Stimulated activated CD8-positive, alpha-beta memory T cell treated with anti-CD3 and anti-CD28 coated beads, Interleukin-12 subunit alpha, Interleukin-12 subunit beta, amount 100 ng/mL, for 1 hour (primary cell): ENCODE results near the gene ASCC2.
"Not testable (repeated sequence)": the region's sequence is repeated elsewhere in the genome, so short reads cannot be mapped to it uniquely, and the experiment has no call there.

Source experiments
- DNase-seq: peaks from one replicate; pipeline ENCODE4 v3.0.0-alpha.2; 2020; ENCODE audit warnings: low read depth

Gene ASCC2, protein sequence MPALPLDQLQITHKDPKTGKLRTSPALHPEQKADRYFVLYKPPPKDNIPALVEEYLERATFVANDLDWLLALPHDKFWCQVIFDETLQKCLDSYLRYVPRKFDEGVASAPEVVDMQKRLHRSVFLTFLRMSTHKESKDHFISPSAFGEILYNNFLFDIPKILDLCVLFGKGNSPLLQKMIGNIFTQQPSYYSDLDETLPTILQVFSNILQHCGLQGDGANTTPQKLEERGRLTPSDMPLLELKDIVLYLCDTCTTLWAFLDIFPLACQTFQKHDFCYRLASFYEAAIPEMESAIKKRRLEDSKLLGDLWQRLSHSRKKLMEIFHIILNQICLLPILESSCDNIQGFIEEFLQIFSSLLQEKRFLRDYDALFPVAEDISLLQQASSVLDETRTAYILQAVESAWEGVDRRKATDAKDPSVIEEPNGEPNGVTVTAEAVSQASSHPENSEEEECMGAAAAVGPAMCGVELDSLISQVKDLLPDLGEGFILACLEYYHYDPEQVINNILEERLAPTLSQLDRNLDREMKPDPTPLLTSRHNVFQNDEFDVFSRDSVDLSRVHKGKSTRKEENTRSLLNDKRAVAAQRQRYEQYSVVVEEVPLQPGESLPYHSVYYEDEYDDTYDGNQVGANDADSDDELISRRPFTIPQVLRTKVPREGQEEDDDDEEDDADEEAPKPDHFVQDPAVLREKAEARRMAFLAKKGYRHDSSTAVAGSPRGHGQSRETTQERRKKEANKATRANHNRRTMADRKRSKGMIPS

DNA sequence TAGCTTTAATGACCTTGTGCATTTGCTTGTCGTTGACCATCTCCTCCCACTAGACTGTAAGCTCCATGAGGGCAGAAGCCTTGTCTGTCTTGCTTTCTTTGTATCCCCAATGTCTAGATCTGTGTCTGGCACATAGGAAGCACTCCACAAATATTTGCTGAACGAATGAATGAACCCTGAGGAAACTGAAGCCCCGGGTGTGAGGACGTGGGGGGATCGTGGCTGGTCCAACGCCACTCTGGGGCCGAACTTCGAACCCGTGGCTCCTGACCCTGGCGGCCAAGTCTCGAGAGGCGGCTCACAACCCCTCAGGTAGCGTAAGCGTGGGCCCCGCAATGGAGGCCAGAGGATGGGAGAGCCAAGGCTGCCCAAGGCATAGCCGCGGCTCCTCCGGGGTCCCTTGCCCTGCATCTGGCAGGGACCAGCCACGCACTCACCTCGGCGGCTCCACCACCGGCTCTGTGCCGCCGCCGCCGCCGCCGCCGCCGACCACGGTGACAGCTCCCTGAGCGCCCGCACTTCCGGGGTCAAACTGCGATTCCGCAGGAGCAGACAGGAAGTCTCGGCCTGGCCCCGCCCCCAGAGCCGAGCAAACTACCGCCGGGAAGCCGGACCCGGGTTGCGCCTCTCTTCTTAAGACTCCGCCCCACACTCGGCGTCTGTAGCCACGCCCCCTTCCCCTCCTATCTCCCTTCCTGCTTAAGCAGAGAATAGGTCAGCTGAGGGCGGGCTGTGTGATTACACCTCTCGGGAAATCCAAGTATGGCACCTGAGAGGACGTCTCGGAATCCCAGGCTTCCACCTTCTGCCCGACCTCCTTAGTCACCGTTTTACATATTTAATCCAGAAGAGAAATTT lies at the start of gene ASCC2:
Gene ASCC2, minus strand, starts transcription at position 534 of the 858 bp plus-strand sequence. CDS start 5,949 bp downstream, outside the sequence.
- DNase-seq, result peak; percentile 99

DNA sequence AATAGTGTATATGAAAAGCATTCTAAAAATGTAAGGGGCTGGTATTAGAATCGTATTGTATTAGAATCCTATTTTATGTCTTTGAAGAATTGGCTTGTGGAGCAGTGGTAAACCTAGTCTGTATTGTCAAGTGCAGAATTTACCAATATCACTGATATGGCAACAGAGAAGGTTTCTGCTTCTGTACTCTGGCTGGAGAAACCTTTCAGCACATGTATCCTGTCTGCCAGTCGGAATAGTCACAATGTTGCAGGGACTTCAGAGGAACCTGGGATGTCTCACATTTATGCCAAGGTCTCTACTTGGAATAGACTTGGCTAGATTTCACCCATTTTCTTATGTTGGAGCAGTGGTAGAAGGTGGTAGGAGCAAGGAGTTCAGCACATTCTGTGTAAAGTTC lies 49.3 kb upstream of the ASCC2 start:
- no peak for DNase-seq

DNA sequence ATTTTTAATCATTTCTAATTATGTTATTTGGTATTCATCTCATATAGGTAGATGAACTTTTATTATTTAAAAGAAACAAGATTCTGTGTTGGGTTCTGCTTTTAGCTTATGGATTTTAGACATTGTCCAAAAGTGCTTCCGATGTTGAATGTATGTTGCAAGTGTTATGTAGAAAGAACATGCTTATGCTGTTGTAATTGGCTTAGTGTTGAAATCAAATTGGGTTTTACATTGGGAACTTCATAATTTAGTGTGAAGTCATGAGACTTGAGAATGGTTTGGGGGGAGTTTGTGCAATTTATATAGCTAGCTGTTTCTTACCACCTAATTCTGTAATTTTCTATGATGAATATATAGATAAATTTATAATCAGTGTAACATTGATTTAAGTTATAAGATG lies 48.5 kb upstream of the ASCC2 start:
- no peak for DNase-seq

DNA sequence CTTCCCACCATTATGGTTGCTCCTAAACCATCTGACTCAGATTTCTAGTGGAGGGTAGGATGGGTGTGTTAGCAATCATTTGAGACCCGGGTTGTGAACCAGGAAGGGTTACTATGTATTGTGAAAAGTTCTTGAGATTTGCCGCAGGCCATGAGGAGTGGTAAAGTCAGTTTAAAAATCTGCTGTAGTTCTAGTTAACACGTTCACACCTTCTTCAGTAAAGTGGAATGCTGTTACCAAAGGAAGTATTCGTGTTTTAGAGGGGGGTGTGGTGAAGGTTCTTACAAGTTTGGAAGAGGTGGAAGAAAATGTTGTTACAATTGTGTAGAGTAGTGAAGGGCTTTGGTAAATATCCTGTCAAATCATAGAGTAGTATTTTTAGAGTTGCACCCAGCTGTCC lies 47.5 kb upstream of the ASCC2 start:
- DNase-seq, result no peak

DNA sequence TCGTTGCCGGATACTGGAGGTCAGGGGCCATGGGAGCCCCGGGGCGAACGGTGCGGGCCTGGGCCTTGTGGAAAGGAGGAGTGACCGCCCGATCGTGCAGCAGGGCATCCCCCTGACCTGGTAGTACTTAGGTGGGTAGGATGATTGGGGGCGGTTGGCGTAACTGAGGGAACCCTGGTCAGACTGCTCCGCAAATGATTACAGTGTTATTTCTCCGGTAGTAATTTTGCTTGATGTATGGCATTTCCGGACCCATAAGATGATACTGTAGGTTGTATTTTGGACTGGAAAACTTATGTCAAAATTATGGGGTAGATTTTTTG lies 45.7 kb upstream of the ASCC2 start:
- DNase-seq, result no peak

DNA sequence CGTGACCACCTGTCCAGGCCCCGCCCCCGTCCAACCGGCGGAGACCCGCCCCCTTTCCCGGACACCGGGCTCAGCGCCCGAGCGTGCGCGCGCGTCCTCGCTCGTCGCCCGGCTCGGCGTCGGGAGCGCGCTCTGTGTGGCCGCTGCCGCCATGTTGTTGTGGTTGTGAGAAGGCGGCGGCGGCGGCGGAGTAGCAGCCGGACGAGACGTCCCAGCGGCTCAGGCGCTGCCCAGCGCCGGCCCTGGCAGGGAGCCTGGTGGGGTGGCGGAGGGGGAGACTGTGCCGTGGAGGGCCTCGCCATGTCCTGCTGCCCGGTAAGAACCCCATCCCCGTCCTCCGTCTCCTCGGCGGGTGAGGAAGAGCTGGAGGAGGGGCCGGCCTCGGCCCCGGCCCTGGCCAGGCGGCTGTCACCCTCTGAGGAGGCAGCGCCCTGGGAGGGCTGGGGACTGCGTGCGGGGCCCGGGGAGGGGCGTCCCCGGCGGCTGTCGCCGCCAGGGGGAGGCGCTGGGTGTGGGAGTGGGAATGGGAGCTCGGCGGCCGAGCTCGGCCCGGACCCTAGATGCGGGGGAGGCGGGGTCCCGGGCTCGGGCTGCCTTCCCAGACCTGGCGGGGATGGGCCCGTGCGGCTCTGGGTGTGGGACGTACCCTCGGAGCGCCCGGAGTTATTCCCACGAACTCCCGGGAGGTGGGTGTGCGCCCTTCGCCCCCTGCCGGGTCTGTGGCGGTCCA lies 45.1 kb upstream of the ASCC2 start, which contains the start of gene MTMR3:
Gene MTMR3, plus strand, starts transcription at position 130 of the 730 bp plus-strand sequence. CDS start 87,886 bp downstream, outside the sequence.
- DNase-seq, result peak; percentile 85

DNA sequence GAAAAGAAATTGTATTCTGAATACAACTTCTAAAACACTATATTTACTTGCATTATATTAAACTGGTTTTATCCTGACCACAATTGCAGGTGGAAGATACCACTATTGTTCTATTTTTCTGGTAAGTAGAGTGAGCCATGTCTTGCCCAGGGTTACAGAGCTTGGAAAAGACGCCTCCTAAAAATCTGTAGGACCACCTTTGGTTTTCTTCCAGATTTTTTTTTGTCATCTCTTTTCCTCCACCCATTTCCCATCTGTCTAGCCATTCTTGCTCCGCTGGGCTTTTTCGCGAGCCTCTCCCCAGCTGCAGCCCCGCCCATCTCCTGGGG lies 44.6 kb upstream of the ASCC2 start:
- no peak for DNase-seq

DNA sequence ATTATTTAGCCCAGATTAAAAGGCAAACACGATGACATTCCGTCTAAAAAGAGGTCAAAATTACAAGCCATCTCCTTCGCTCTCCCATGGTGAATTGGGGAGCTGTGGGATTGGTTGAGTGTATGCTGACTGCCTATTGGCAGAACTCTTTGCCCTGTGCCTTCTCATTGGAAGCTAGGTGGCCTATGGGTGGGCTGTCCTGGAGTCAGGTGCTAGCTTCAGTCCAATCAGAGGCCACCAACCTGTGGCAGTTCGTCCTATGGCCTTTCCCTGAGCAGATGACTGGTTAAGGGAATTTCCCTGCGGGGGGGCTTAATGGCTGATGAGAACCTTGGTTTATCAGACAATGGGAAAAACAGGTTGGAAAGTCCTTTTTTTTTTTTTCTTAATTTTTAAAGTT lies 41.7 kb upstream of the ASCC2 start:
- no peak for DNase-seq

DNA sequence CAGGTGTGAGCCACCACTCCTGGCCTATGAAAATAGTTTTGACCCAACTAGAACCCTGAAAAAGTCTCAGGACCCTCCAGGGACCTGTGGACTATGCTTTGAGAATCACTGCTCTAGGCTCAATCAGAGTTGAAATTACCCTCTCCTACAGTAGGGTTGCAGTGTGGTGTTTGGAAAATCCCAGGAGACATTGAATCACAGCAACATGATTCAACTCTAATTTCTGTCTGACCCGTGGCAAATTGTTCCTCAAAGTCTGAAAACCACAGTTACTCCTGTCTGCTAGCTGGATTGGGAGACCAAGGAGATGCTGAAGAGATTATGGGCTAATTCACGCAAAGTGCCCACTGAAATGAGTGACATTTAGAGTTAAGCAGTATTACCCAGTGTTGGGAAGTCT lies 39.5 kb upstream of the ASCC2 start:
- DNase-seq, result no peak

DNA sequence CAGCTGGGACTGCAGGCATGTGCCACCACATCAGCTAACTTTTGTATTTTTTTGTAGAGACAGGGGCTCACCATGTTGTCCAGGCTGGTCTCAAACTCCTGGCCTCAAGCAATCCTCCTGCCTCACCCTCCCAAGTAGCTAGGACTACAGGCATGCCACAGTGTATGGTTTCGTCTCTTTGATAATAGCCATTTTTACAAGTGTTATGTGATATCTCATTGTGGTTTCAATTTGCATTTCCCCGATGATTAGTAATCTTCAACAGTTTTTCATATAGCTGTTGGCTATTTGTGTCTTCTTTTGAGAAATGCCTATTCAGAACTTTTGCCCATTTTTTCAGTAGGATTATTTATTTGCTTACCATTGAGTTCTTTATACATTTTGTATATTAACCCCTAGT lies 35.9 kb upstream of the ASCC2 start:
- no peak for DNase-seq

DNA sequence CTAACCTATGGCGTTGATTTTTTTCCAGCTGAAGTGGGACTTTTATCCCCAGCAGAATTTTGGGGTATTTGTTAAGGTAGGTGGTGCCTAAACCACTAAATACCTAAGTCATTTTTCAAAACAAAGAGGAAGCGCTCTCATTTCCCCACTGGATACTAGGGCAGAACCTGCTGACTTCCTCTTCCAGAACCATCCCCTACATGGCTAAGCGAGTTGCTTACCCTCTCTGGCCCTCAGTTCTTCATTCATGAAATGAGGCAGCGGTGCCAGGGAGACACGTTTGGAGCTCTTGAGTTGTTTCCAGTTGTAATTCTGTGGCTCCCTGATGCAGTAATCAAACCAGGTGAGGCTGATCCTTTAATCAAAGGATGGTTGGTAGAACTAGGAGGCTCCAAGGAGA lies 34.9 kb upstream of the ASCC2 start:
- no peak for DNase-seq

DNA sequence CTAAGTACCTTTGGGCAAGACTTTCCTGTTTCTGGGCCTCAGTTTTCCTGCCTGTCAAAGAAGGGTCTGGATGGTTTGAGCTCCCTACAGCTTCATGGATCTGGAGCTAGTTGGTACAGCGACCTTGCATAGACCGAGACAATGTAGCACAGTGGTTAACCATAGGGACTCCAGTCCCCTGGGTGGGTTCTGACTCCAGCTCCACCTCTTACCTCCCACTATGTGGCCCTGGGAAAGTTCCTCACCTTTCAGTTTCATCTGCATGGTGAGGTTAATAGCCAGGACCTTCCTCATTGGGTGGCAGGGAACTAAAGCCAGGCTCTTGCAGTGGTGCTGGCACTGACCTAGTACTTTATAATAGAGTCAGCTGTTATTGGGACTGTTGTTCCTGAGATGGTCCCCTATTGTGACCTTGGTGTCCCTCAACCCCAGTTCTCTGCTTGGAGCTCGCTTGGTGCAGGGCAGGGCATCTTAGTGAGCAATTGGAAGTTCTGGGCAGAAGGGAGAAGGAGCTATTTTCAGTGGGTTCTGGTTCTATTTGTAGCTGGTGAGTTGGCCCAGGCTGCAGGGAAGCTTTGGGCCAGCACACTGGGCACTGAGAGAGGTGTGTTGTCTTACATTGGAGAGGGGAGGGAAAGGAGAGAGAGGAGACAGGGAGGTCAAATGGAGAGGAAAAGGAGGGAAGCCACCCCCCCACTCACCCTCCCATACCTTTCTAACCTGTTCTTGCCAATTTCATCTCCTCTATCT lies 34.2 kb upstream of the ASCC2 start:
- DNase-seq, result no peak

DNA sequence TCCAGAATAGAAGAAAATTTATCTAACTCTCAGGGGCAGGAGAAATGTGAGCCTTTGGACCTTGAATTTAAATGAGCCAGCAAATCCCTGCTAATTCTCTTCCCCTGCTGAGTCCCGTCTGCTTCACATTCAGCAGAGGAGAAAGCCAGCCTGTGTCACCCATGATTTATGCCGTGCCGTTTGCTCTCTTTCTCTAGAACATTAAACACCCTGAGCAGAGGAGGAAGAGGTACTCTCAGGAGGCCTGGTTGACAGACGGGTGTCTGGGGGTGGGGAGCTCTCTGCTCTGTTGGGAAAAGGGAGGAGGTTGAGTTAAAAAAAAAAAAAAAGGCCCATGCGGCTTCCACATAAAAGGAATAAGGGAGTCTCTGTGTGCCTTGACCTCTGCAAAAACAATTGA lies 33.6 kb upstream of the ASCC2 start:
- DNase-seq, result no peak

DNA sequence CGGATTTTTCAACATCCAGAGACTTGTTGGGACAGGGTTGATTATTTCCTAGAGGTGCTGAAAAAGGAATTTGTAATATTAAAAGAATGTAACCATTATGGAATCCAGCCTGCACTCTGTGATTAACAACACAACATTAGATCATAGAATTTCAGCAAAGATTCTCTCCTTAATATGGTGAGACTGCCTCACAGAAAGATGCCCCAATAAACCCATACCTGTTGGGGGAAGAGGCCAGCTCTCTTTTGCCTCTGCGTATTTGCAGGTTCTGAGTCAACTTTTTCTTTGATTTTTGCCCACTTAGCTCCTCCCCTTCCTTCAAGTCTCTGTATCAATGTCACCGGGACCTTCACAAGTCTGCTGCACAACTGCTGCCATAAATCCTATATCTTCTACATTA lies 32.5 kb upstream of the ASCC2 start:
- DNase-seq, result no peak

DNA sequence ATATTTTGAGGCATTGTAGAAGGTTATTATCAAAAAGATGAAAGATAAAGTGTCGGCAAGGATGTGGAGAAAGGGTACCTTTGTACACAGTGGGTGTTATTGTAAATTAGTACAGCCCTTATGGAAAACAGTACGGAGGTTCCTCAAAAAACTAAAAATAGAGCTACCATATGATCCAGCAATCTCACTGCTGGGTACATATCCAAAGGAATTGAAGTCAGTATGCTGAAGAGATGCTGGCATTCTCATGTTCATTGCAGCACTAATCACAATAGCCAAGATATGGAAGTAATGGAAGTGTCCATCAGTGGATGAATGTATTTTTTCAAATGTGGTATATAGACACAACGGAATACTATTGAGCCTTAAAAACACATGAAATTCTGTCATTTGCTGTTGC lies 29.8 kb upstream of the ASCC2 start:
- DNase-seq, result no peak

DNA sequence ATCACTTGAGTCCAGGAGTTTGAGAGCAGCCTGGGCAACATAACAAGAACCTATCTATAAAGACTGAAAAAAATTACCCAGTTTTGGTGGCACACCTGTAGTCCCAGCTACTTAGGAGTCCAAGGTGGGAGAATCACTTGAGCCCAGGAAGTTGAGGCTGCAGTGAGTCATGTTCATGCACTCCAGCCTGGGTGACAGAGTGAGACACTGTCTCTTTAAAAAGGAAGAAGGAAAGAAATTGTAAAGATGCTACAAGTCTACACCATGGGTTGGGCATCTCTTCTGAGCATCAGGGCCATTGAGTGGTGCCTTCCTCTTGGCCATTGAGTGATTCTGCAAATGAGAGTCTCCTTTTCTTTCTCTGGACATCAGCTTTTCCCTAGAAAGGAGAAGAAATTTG lies 29.2 kb upstream of the ASCC2 start:
- no peak for DNase-seq

DNA sequence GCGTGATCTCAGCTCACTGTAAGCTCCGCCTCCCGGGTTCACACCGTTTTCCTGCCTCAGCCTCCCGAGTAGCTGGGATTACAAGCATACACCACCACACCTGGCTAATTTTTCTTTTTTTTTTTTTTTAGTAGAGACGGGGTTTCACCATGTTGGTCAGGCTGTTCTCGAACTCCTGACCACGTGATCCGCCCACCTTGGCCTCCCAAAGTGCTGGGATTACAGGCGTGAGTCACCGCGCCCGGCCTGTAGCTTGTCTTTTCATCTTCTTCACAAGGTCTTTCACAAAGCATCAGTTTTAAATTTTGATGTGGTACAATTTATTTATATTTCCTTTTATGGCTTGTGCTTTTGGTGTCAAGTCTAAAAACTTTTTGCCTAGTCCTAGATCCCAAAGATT lies 27.5 kb upstream of the ASCC2 start:
- DNase-seq, result not testable (repeated sequence)

DNA sequence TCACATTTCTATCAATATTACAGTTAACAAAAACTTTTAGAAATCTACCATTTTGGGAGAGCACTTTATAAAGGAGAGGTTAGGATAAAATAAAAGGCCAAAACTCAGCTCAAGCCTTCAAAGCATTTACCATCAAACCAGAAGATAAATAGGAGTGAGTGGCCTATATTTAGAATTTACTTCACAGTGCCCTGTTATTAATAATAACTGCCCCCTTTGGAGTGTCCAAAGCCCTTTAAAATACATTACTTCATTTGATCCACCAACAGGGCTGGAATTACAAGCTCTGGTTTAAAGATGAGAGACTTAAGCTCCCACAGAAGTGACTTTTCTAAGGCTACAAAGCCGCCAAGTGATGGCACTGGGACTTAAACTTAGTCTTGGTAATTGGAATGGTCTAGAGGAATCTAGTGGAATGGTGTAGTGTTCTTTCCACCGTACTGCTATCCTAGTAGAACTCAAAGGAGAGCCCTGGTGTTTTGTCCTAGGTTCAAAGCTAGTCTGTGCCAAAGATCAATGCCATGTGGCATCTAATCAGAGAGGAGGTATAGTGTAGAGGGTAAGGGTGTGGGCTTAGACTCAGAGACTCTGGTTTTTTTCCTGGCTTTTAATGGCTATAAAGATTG lies 23.7 kb upstream of the ASCC2 start:
- DNase-seq, result no peak

DNA sequence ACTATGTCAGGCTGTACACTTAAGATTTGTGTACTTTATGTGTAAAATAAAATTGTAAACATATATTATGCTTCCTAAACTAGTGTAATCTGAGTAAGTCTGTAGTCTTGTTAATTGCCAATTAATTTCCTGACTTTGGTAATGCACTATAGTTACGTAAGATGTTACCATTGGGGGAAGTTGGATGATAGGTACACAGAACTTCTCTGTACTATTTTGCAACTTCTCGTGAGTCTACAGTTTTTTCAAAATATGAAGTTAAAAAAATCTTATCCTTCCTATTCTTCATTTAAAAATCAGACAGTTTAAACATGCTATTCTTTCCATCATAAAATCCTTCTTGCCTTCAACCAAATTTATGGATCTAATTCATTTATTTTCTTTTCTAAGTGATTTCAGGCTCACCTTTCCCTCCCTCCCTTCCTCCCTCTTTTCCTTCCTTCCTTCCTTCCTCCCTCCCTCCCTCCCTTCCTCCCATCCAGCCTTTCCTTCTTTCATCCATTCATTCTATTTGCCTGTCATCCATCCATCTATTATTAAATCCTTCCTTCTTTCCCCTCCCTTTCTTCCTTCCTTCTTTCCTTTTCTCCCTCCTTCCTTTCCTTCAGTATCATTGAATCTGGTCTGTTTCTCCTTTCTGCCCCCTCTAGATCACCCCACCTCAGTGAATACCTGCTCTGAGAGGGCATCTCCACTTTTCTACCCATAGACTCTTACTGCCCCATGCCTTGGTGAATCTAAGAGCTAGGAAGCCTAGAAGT lies 22.1 kb upstream of the ASCC2 start:
- DNase-seq, result no peak

DNA sequence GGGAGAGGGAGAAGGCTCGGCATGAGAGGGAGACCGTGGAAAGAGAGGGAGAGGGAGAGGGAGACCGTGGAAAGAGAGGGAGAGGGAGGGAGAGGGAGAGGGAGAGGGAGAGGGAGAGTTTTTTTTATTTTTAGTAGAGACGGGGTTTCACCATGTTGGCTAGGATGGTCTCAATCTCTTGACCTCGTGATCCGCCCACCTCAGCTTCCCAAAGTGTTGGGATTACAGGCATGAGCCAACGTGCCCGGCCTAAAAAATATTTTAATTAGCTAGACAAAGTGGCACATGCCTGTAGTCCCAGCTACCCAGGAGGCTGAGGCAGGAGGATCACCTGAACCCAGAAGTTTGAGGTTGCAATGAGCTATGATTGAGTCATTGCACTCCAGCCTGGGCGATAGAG lies 21.0 kb upstream of the ASCC2 start:
- DNase-seq, result not testable (repeated sequence)
